Kidney epithelial cell (primary cell): ENCODE data around the gene TPM1. TPM values are rescaled to one million over a fixed set of nuclear protein-coding genes. Genes with fewer than 3 reads are reported as not detected.

Experiments
- DNase-seq: peaks from one replicate; pipeline ENCODE4 v3.0.0-alpha.2; 2010; ENCODE audit warnings: low read depth
- H3K27me3 ChIP-seq: 2 replicates; pipeline ENCODE4 v1.6.0; 2011; ENCODE audit warnings: low read length; ENCODE audit not compliant: control insufficient read depth, insufficient read depth
- H3K36me3 ChIP-seq: 2 replicates; pipeline ENCODE4 v1.5.1; 2011; ENCODE audit warnings: low read length; ENCODE audit not compliant: control insufficient read depth, insufficient read depth
- H3K4me3 ChIP-seq: 2 replicates; pipeline ENCODE4 v1.5.1; 2011; ENCODE audit warnings: low read depth, mild to moderate bottlenecking, control low read depth, low read length
- total RNA-seq: library from RNA; depleted of rRNA; stranded (reverse); fragments of >200 nt; gene quantifications from 2 replicates; pipeline ENCODE4 v1.2.3, GENCODE V29; 2015
- TF ChIP-seq, protein P1 (sequence below): IDR thresholded peaks from 2 replicates; pipeline ENCODE4 v1.5.1; 2011; ENCODE audit warnings: mild to moderate bottlenecking, moderate library complexity, low read length, control low read depth, inconsistent platforms; ENCODE audit not compliant: insufficient read depth, poor library complexity, severe bottlenecking

Gene TPM1
- total RNA-seq, 1 donor from 2014 or later, result 847 TPM

DNA sequence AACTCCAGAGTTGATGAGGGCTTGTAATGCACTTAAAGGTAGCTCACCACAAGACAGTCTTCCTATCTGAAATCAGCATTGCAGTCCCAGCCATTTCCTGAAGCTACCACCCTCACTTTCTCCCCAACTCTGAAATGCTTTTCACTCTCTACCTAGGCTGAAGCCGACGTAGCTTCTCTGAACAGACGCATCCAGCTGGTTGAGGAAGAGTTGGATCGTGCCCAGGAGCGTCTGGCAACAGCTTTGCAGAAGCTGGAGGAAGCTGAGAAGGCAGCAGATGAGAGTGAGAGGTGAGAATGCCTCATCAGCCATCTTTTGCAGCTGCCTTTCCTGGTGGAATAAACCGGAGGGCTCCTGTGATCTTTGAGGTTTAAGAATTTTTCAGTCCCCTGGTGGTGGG, 14.3 kb downstream of the TPM1 start:
- TF ChIP-seq, protein P1, sequence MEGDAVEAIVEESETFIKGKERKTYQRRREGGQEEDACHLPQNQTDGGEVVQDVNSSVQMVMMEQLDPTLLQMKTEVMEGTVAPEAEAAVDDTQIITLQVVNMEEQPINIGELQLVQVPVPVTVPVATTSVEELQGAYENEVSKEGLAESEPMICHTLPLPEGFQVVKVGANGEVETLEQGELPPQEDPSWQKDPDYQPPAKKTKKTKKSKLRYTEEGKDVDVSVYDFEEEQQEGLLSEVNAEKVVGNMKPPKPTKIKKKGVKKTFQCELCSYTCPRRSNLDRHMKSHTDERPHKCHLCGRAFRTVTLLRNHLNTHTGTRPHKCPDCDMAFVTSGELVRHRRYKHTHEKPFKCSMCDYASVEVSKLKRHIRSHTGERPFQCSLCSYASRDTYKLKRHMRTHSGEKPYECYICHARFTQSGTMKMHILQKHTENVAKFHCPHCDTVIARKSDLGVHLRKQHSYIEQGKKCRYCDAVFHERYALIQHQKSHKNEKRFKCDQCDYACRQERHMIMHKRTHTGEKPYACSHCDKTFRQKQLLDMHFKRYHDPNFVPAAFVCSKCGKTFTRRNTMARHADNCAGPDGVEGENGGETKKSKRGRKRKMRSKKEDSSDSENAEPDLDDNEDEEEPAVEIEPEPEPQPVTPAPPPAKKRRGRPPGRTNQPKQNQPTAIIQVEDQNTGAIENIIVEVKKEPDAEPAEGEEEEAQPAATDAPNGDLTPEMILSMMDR, result no peak
- H3K36me3 ChIP-seq, result peaks cover 6% of the 10 kb centered on the region
- no peaks in the 10 kb centered on the region for H3K27me3 ChIP-seq

DNA sequence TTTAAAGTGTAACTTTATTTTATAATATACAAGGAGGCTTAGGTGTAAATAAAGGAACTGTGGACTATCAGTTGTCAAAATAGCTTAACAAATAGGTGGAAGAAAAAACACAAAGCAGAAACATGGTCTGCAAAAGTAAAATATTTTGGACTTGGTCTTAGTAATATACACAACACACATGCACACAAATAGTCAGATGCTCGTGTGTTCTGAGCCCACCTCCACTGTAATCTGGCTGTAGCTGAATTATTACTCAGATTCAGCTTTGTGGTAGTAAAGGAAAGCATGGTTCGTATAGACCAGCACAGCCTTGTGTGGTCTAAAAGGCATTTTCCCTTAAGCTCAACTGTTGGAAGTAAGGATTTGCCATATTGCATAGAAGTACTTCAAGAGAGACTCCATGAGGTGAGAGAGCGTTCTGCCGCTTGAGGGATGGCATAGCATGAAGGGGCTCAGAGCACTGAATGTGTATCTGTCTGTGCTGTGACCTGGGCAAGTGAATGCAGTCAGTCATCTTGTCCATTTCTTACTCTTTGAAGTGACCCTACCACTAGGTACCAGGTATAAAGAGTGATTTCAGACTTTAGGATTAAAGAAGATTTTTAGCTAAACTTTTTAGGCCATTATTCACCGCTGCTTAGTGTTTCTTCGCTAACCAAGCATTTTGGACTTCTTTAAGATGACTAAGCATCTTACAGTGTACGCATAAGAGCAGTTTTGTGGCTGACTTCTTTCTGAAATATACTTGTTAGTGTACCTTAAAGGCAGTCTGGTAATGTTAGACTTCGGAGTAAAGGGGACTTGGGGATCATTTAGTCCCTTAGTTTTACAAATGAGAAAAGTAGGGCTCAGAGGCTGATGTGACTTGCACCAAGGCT, 15.2 kb downstream of the TPM1 start:
- Histone ChIP-seq H3K4me3 (no peak overlapping the region), H3K27me3 (no peaks in the 10 kb centered on the region), H3K36me3 (peaks cover 6% of the 10 kb centered on the region)
- TF ChIP-seq, protein P1, result no peak
- DNase-seq, result no peak

More for the DNA sequence above, 14.3 kb downstream of the TPM1 start:
- H3K4me3 ChIP-seq, result no peak overlapping the region
- no peak for DNase-seq

DNA sequence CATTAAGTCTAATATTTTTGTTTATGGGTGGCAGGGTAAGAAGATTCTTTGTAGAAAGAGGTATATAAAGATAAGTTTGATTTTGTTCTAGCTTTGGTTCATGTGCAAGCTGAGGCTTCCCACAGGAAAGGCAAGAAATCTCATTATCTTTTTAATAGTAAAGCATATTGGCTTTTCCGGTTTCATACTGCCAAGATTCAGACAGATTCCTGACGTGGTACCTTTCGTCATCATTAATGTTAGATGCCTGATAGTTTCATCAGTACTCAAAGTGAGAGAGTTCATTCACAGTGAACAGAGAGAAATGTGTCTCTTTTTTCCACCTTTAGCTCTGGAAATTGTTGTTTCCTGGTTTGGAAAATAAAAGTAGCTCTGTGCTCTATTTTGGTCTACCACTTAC, 16.5 kb downstream of the TPM1 start:
- H3K27me3 ChIP-seq, result no peaks in the 10 kb centered on the region
- H3K4me3 ChIP-seq, result no peak overlapping the region
- peaks cover 7% of the 10 kb centered on the region for H3K36me3 ChIP-seq
- DNase-seq, result no peak
- TF ChIP-seq, protein P1, result no peak

DNA sequence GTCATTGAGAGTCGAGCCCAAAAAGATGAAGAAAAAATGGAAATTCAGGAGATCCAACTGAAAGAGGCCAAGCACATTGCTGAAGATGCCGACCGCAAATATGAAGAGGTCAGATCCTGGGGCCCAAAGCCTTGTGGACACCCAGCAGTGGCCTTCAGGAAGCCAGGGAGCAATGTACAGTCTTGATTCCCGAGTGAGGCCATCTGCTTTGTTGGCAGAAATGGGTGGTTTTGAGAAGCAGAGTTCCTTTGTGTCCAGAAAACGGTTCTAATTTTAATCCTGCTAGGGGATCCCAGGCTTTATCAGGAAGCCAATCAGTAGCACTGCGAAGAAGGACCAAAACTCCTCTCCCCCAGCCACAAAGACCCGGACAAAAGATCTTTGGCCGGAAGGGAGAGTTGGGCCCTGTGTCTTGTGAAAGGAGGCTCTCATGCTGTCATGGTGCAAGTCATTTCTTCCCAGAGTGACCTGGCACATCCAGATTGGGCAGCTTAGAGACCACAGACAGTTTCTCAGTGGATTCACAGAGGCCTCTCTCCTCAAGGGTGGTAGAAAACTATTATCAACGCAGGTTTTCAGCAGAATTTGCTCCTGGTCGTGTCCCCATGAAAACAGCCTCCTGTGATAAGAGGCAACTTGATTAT, 17.1 kb downstream of the TPM1 start:
- no peaks in the 10 kb centered on the region for H3K27me3 ChIP-seq
- no peak overlapping the region for H3K4me3 ChIP-seq
- DNase-seq, result no peak
- TF ChIP-seq, protein P1, result no peak
- H3K36me3 ChIP-seq, result peaks cover 7% of the 10 kb centered on the region

DNA sequence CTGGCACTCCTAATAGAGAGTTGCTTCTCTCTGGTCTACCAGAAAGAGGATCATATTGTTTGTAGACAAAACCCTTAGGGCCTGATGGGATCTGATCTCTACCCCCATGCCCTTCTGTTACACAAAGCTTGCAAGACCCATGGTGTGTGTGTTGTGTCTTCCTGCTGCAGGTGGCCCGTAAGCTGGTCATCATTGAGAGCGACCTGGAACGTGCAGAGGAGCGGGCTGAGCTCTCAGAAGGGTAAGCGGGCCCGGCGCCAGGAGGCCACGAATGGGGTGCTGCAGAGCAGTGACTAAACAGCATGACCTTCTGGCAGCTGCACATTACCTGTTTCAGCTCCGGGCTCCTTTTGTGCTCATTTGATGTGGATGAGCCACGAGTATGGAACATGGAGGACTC, 18.2 kb downstream of the TPM1 start:
- Histone ChIP-seq H3K36me3 (peaks cover 7% of the 10 kb centered on the region), H3K27me3 (no peaks in the 10 kb centered on the region), H3K4me3 (no peak overlapping the region)
- TF ChIP-seq, protein P1, result no peak
- DNase-seq, result no peak
